BE2C (cell line): ENCODE results near the gene TMPRSS5.
"Not testable (repeated sequence)": the region's sequence is repeated elsewhere in the genome, so short reads cannot be mapped to it uniquely, and the experiment has no call there.

Experiments
- DNase-seq: peaks from one replicate; pipeline ENCODE4 v3.0.0-alpha.2; 2020
- H3K27me3 ChIP-seq: fragments of 250-450 bp; sonication (Bioruptor Pico); 2 replicates; pipeline ENCODE4 v1.5.1; 2020; ENCODE audit warnings: mild to moderate bottlenecking
- H3K36me3 ChIP-seq: fragments of 250-450 bp; sonication (Bioruptor Pico); 2 replicates; pipeline ENCODE4 v1.5.1; 2020; ENCODE audit warnings: mild to moderate bottlenecking
- H3K4me1 ChIP-seq: fragments of 250-450 bp; sonication (Bioruptor Pico); 2 replicates; pipeline ENCODE4 v1.5.1; 2020
- H3K4me3 ChIP-seq: 2 replicates; pipeline ENCODE4 v1.5.1; 2011; ENCODE audit warnings: low read depth, low read length
- H3K9me3 ChIP-seq: fragments of 250-450 bp; sonication (Bioruptor Pico); 2 replicates; pipeline ENCODE4 v1.5.1; 2020
- CTCF ChIP-seq: IDR thresholded peaks from 2 replicates; pipeline ENCODE4 v1.5.1; 2012; ENCODE audit warnings: mild to moderate bottlenecking, low read depth, low read length

TMPRSS5 gene

GRCh38 chr11:113675565-113675964 is 30.5 kb downstream of the TMPRSS5 start:
- Histone ChIP-seq H3K27me3 (no peaks in the 10 kb centered on the region), H3K9me3 (no peaks in the 10 kb centered on the region), H3K4me1 (peaks cover 5% of the 10 kb centered on the region; the same call in 1 of the 2 replicates), H3K4me3 (no peak overlapping the region), H3K36me3 (no peaks in the 10 kb centered on the region)
- DNase-seq: no peak
- no peak for TF ChIP-seq CTCF

GRCh38 chr11:113675003-113675561 is 31.0 kb downstream of the TMPRSS5 start:
- H3K4me3 ChIP-seq: no peak overlapping the region

GRCh38 chr11:113674397-113674685 is 31.8 kb downstream of the TMPRSS5 start:
- peaks cover 5% of the 10 kb centered on the region; the same call in 1 of the 2 replicates for H3K4me1 ChIP-seq
- H3K9me3 ChIP-seq: no peaks in the 10 kb centered on the region
- H3K36me3 ChIP-seq: no peaks in the 10 kb centered on the region
- DNase-seq: no peak
- H3K4me3 ChIP-seq: no peak overlapping the region
- no peak for TF ChIP-seq CTCF
- no peaks in the 10 kb centered on the region for H3K27me3 ChIP-seq

More at GRCh38 chr11:113675003-113675561, 31.0 kb downstream of the TMPRSS5 start:
- no peak for DNase-seq
- no peaks in the 10 kb centered on the region for H3K27me3 ChIP-seq
- H3K9me3 ChIP-seq: no peaks in the 10 kb centered on the region
- no peaks in the 10 kb centered on the region for H3K36me3 ChIP-seq
- no peak for TF ChIP-seq CTCF
- peaks cover 5% of the 10 kb centered on the region; the same call in 1 of the 2 replicates for H3K4me1 ChIP-seq

GRCh38 chr11:113673550-113674396 is 32.3 kb downstream of the TMPRSS5 start:
- no peak for TF ChIP-seq CTCF
- no peaks in the 10 kb centered on the region for H3K9me3 ChIP-seq
- DNase-seq: no peak

GRCh38 chr11:113671914-113672313 is 34.2 kb downstream of the TMPRSS5 start:
- not testable (repeated sequence) for H3K9me3 ChIP-seq, H3K36me3 ChIP-seq, DNase-seq, H3K4me3 ChIP-seq, H3K4me1 ChIP-seq, H3K27me3 ChIP-seq

More at GRCh38 chr11:113673550-113674396, 32.3 kb downstream of the TMPRSS5 start:
- Histone ChIP-seq H3K27me3 (no peaks in the 10 kb centered on the region), H3K36me3 (no peaks in the 10 kb centered on the region), H3K4me3 (no peak overlapping the region), H3K4me1 (peaks cover 5% of the 10 kb centered on the region; the same call in 1 of the 2 replicates)

GRCh38 chr11:113670831-113671215 is 35.3 kb downstream of the TMPRSS5 start:
- DNase-seq: no peak
- TF ChIP-seq CTCF: no peak
- no peak overlapping the region for H3K4me3 ChIP-seq
- no peaks in the 10 kb centered on the region for H3K9me3 ChIP-seq
- peaks cover 4% of the 10 kb centered on the region; the same call in 1 of the 2 replicates for H3K4me1 ChIP-seq
- no peaks in the 10 kb centered on the region for H3K36me3 ChIP-seq
- no peaks in the 10 kb centered on the region for H3K27me3 ChIP-seq
